Lung (tissue), 12 donors: ENCODE data around the gene TRIML2. TPM values are rescaled to one million over a fixed set of nuclear protein-coding genes. Genes with fewer than 3 reads are reported as not detected.

Source experiments
- ATAC-seq: fragments of 200-7000 bp; cut with Tn5 transposase; one replicate; pipeline ENCODE4 v1.9.1; 2020; ENCODE audit warnings: moderate number of reproducible peaks; ENCODE audit not compliant: insufficient read depth, low FRiP score
- DNase-seq, 3 donors: peaks; one replicate each; pipeline ENCODE4 v3.0.0-alpha.2; 2013 to 2017
- H3K27ac ChIP-seq, 2 donors: one replicate each; pipeline ENCODE4 v1.5.1; 2013; ENCODE audit warnings: mild to moderate bottlenecking in 2 of 2, moderate library complexity in 2 of 2, control low read depth in 1 of 2, inconsistent platforms in 1 of 2, low read depth in 1 of 2, low read length in 1 of 2
- H3K27me3 ChIP-seq, 3 donors: one replicate each; pipeline ENCODE4 v1.5.1; 2013; ENCODE audit warnings: low read length in 2 of 3; ENCODE audit not compliant: control insufficient read depth in 3 of 3, insufficient read depth in 3 of 3
- H3K36me3 ChIP-seq, 4 donors: one replicate each; pipeline ENCODE4 v1.5.1; 2013; ENCODE audit warnings: low read length in 4 of 4, mild to moderate bottlenecking in 1 of 4, moderate library complexity in 1 of 4; ENCODE audit not compliant: control insufficient read depth in 4 of 4, insufficient read depth in 4 of 4
- H3K4me1 ChIP-seq, 5 donors: one replicate each; pipeline ENCODE4 v1.5.1; 2013; ENCODE audit warnings: low read length in 5 of 5, mild to moderate bottlenecking in 2 of 5, moderate library complexity in 1 of 5; ENCODE audit not compliant: control insufficient read depth in 5 of 5, insufficient read depth in 5 of 5
- H3K4me3 ChIP-seq: one replicate; pipeline ENCODE4 v1.5.1; 2013; ENCODE audit warnings: mild to moderate bottlenecking, control low read depth, moderate library complexity
- H3K9ac ChIP-seq, 2 donors: one replicate each; pipeline ENCODE4 v1.5.1; 2013; ENCODE audit warnings: low read length in 2 of 2, control low read depth in 1 of 2; ENCODE audit not compliant: insufficient read depth in 1 of 2
- H3K9me3 ChIP-seq, 4 donors: one replicate each; pipeline ENCODE4 v1.5.1; 2013; ENCODE audit warnings: low read length in 3 of 4, mild to moderate bottlenecking in 1 of 4, moderate library complexity in 1 of 4; ENCODE audit not compliant: control insufficient read depth in 4 of 4, insufficient read depth in 3 of 4
- CTCF ChIP-seq: IDR thresholded peaks from 2 replicates; pipeline ENCODE4 v1.5.1; 2012; ENCODE audit warnings: mild to moderate bottlenecking; ENCODE audit errors: control extremely low read depth, extremely low read depth
- WGBS, 2 donors: extraction: QIAGEN DNeasy Blood & Tissue Kit; methylation state at CpG; one replicate each; pipeline ENCODE4 v1.1.7; 2013; 5-methylcytosine and 5-hydroxymethylcytosine counted together
- polyA plus RNA-seq, 2 donors: library from polyadenylated mRNA; stranded (reverse); fragments of 200-250 nt; gene quantifications; one replicate each; pipeline ENCODE4 v1.2.1, GENCODE V29; 2013
- total RNA-seq, 2 donors: library from RNA; depleted of rRNA in 1 of 2; stranded (reverse); fragments of >200 nt in 1 of 2; gene quantifications; one replicate each; pipeline ENCODE4 v1.2.1, GENCODE V29; 2014 to 2021
- donor health status: control.
- donor health status: control.
- donor health status: Bipolar disorder and iron deficiency.
- donor health status: healthy.
- donor health status: DM: yes; HTN: yes; CAD: no.

Gene TRIML2
- total and polyA plus RNA-seq, 4 donors = 0.07 to 0.08 TPM; not detected in 2

- H3K9ac ChIP-seq = no peak overlapping the region
- H3K36me3 ChIP-seq = no peaks in the 10 kb centered on the region
- 87 to 93% methylated on average over 16 of the region's 16 CpGs for WGBS, 2 donors
- H3K27ac ChIP-seq = no peak overlapping the region
- H3K9me3 ChIP-seq = no peaks in the 10 kb centered on the region
- H3K4me3 ChIP-seq = no peak overlapping the region
- no peaks in the 10 kb centered on the region for H3K4me1 ChIP-seq
- H3K27me3 ChIP-seq = no peaks in the 10 kb centered on the region
- ATAC-seq (no peak), DNase-seq (no peak)
- no peak for TF ChIP-seq CTCF
Measured at GRCh38 chr4:188117631-188118324, 8.4 kb upstream of the TRIML2 start.

GRCh38 chr4:188113156-188113555 lies 3.8 kb upstream of the TRIML2 start:
- no peak for TF ChIP-seq CTCF
- Histone ChIP-seq H3K27me3 (no peaks in the 10 kb centered on the region), H3K36me3 (no peaks in the 10 kb centered on the region), H3K9me3 (no peaks in the 10 kb centered on the region), H3K9ac (no peak overlapping the region), H3K27ac (no peak overlapping the region), H3K4me3 (no peak overlapping the region), H3K4me1 (no peaks in the 10 kb centered on the region)
- no peak for ATAC-seq
- DNase-seq = no peak
- 86 to 92% methylated on average over 9 of the region's 9 CpGs for WGBS, 2 donors

- no peaks in the 10 kb centered on the region for H3K27me3 ChIP-seq
- no peak for ATAC-seq
- no peaks in the 10 kb centered on the region for H3K9me3 ChIP-seq
- no peaks in the 10 kb centered on the region for H3K4me1 ChIP-seq
- no peak overlapping the region for H3K27ac ChIP-seq
- H3K36me3 ChIP-seq = no peaks in the 10 kb centered on the region
- WGBS, 2 donors = 73 to 96% methylated on average over 6 of the region's 6 CpGs
- no peak for TF ChIP-seq CTCF
- no peak overlapping the region for H3K4me3 ChIP-seq
- H3K9ac ChIP-seq = no peak overlapping the region
- no peak for DNase-seq
Measured at GRCh38 chr4:188111955-188112354, 2.6 kb upstream of the TRIML2 start.
